ENCODE measurements around the gene FRMPD3.

The FRMPD3 gene

GRCh38 chrX:107452581-107452980 lies 3.1 kb downstream of the FRMPD3 start:
- CTCF ChIA-PET = interaction anchor here (1.0 to 1.2 kb wide), 2 partner anchors 323 to 578 kb away, joined by 3 to 5 read pairs; partner anchors contain the start of gene TSC22D3
- Histone ChIP-seq H3K36me3 (ENCODE audit: control insufficient read depth in 2 of 2, insufficient read depth in 1 of 2, low read length in 2 of 2) (no peaks in the 10 kb centered on the region), H3K27ac (ENCODE audit: extremely low read depth, low read depth, low read length) (no peak overlapping the region), H3K4me1 (ENCODE audit: control insufficient read depth, insufficient read depth, low read length) (peaks cover 3% of the 10 kb centered on the region; the same call in 1 of the 2 replicates), H3K4me3 (ENCODE audit: low read depth, low read length) (no peak overlapping the region), H3K9me3 (ENCODE audit: control insufficient read depth, insufficient read depth, low read depth, low read length) (no peaks in the 10 kb centered on the region)
- no peak for TF ChIP-seq ZNF221 (tag by site-specific recombination; IDR thresholded peaks at IDR 0.05; ENCODE audit: borderline replicate concordance)
- no peak for TF ChIP-seq ZNF580 (tag by site-specific recombination; IDR thresholded peaks at IDR 0.05)
- TF ChIP-seq HIC1 (tag by site-specific recombination; IDR thresholded peaks at IDR 0.05) = no peak
- no peak for TF ChIP-seq MEIS1 (CRISPR knock-in tag; IDR thresholded peaks at IDR 0.05; ENCODE audit: borderline replicate concordance)
- TF ChIP-seq ZBTB48 (tag by site-specific recombination; IDR thresholded peaks at IDR 0.05) = no peak
- POLR2A ChIA-PET = no interaction called here

GRCh38 chrX:107454302-107454701 lies 4.8 kb downstream of the FRMPD3 start:
- peaks cover 3% of the 10 kb centered on the region; the same call in 1 of the 2 replicates for H3K4me1 ChIP-seq (ENCODE audit: control insufficient read depth, insufficient read depth, low read length)
- H3K4me3 ChIP-seq (ENCODE audit: low read depth, low read length) = no peak overlapping the region
- no peaks in the 10 kb centered on the region for H3K36me3 ChIP-seq (ENCODE audit: control insufficient read depth in 2 of 2, insufficient read depth in 1 of 2, low read length in 2 of 2)
- ChIA-PET CTCF (interaction anchor here (0.7 to 1.6 kb wide), 3 partner anchors 12 to 1499 kb away, joined by 3 to 6 read pairs (median 4); no protein-coding TSS in a partner anchor), POLR2A (no interaction called here)
- TF ChIP-seq ZNF654 (tag by site-specific recombination; IDR thresholded peaks at IDR 0.05; ENCODE audit: low read depth) (no peak), ZBTB21 (tag by site-specific recombination; IDR thresholded peaks at IDR 0.05) (no peak), BCL6B (tag by site-specific recombination; IDR thresholded peaks at IDR 0.05) (no peak), SP7 (tag by site-specific recombination; IDR thresholded peaks at IDR 0.05) (no peak), PRDM1 (tag by site-specific recombination; IDR thresholded peaks at IDR 0.05) (peak; percentile 9; the same call in 1 of the 2 replicates), ZNF596 (tag by site-specific recombination; IDR thresholded peaks at IDR 0.05) (no peak), ZNF426 (tag by site-specific recombination; IDR thresholded peaks at IDR 0.05) (no peak), ZNF223 (tag by site-specific recombination; IDR thresholded peaks at IDR 0.05) (no peak)
- no peaks in the 10 kb centered on the region for H3K9me3 ChIP-seq (ENCODE audit: control insufficient read depth, insufficient read depth, low read depth, low read length)
- H3K27ac ChIP-seq (ENCODE audit: extremely low read depth, low read depth, low read length) = no peak overlapping the region

GRCh38 chrX:107457289-107457688 lies 7.8 kb downstream of the FRMPD3 start:
- ChIA-PET POLR2A (interaction anchor here (0.7 kb wide), 1 partner anchor 174 kb away, joined by 3 read pairs; no protein-coding TSS in a partner anchor), CTCF (interaction anchor here (0.8 kb wide), 1 partner anchor 25 kb away, joined by 3 read pairs; no protein-coding TSS in a partner anchor)

More at GRCh38 chrX:107457289-107457688, 7.8 kb downstream of the FRMPD3 start:
- Histone ChIP-seq H3K27ac (ENCODE audit: extremely low read depth, low read depth, low read length) (no peak overlapping the region), H3K9me3 (ENCODE audit: control insufficient read depth, insufficient read depth, low read depth, low read length) (no peaks in the 10 kb centered on the region), H3K36me3 (ENCODE audit: control insufficient read depth in 2 of 2, insufficient read depth in 1 of 2, low read length in 2 of 2) (no peaks in the 10 kb centered on the region), H3K4me3 (ENCODE audit: low read depth, low read length) (no peak overlapping the region), H3K4me1 (ENCODE audit: control insufficient read depth, insufficient read depth, low read length) (no peaks in the 10 kb centered on the region)
- TF ChIP-seq SCRT1 (tag by site-specific recombination; IDR thresholded peaks at IDR 0.05; ENCODE audit: borderline replicate concordance) (no peak), ZNF10 (tag by site-specific recombination; IDR thresholded peaks at IDR 0.05) (no peak)
